ENCODE results near the gene CNGA2.

The CNGA2 gene

GRCh38 chrX:151771726-151772125, 37.2 kb downstream of the CNGA2 start:
- H4K20me1 ChIP-seq = peaks cover 0 to 5% (median 0%) of the 10 kb centered on the region in 11 experiments; a peak in 1 of 22 replicates
- H3K27me3 ChIP-seq = peaks cover 76 to 100% (median 94%) of the 10 kb centered on the region in 11 experiments
- H3K4me2 ChIP-seq = no peak overlapping the region
- H3K4me1 ChIP-seq = no peaks in the 10 kb centered on the region
- H3K9me3 ChIP-seq (replicated peaks in 1 of 11) = peaks cover 0 to 22% (median 4%) of the 10 kb centered on the region in 11 experiments; a peak in 7 of 22 replicates
- H3K9ac ChIP-seq = no peak overlapping the region
- TF ChIP-seq Cebpa-rat (IDR thresholded peaks at IDR 0.05) = no peak
- H3K27ac ChIP-seq = no peak overlapping the region
- no peaks in the 10 kb centered on the region for H3K36me3 ChIP-seq
- H3K4me3 ChIP-seq = no peak overlapping the region

GRCh38 chrX:151773434-151773833, 38.9 kb downstream of the CNGA2 start:
- Histone ChIP-seq H3K4me2 (no peak overlapping the region), H3K36me3 (no peaks in the 10 kb centered on the region), H3K27ac (no peak overlapping the region), H3K27me3 (peaks cover 76 to 100% (median 94%) of the 10 kb centered on the region in 11 experiments), H3K9ac (no peak overlapping the region), H3K9me3 (replicated peaks in 1 of 11) (peaks cover 0 to 19% (median 4%) of the 10 kb centered on the region in 11 experiments; a peak in 7 of 22 replicates), H3K4me3 (no peak overlapping the region), H3K4me1 (no peaks in the 10 kb centered on the region), H4K20me1 (peaks cover 0 to 6% (median 0%) of the 10 kb centered on the region in 11 experiments; a peak in 3 of 22 replicates)
- TF ChIP-seq Cebpa-rat (IDR thresholded peaks at IDR 0.05) = no peak

DNA sequence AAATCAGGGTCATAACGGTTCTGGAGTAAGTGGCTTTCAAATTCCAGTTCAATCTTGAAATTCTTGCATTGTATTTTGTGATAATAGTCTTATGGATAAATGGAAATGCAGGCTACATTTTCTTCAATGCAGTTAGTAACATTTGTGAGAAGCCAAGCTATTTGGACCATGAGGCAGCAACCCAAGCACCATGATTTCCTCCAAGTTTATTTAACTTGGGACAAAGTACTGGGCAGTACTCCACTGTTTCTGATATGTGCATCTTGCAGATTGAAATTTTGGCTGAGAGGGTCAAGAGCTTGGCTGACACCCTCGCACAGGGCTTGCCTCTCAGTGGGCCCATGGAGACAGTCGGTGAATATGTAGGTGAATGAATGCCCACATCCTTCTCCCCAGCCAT, 39.9 kb downstream of the CNGA2 start:
- H3K27ac ChIP-seq = no peak overlapping the region
- peaks cover 0 to 9% (median 4%) of the 10 kb centered on the region in 11 experiments; a peak in 7 of 22 replicates for H3K9me3 ChIP-seq (replicated peaks in 1 of 11)
- H3K4me1 ChIP-seq = no peaks in the 10 kb centered on the region
- H4K20me1 ChIP-seq = peaks cover 0 to 6% (median 0%) of the 10 kb centered on the region in 11 experiments; a peak in 4 of 22 replicates
- no peak overlapping the region for H3K9ac ChIP-seq
- no peaks in the 10 kb centered on the region for H3K36me3 ChIP-seq
- H3K4me3 ChIP-seq = no peak overlapping the region
- no peak for TF ChIP-seq Cebpa-rat (IDR thresholded peaks at IDR 0.05)
- no peak overlapping the region for H3K4me2 ChIP-seq
- peaks cover 73 to 99% (median 92%) of the 10 kb centered on the region in 11 experiments for H3K27me3 ChIP-seq

- Histone ChIP-seq H3K27me3 (peaks cover 88 to 99% (median 98%) of the 10 kb centered on the region in 11 experiments), H4K20me1 (peaks cover 0 to 6% (median 0%) of the 10 kb centered on the region in 11 experiments; a peak in 4 of 22 replicates), H3K4me3 (no peak overlapping the region), H3K4me1 (no peaks in the 10 kb centered on the region), H3K36me3 (no peaks in the 10 kb centered on the region), H3K4me2 (no peak overlapping the region), H3K27ac (no peak overlapping the region), H3K9me3 (replicated peaks in 1 of 11) (no peaks in the 10 kb centered on the region), H3K9ac (no peak overlapping the region)
- TF ChIP-seq Cebpa-rat (IDR thresholded peaks at IDR 0.05) = no peak
These were observed 41.7 kb downstream of the CNGA2 start for GRCh38 chrX:151776181-151776731.

DNA sequence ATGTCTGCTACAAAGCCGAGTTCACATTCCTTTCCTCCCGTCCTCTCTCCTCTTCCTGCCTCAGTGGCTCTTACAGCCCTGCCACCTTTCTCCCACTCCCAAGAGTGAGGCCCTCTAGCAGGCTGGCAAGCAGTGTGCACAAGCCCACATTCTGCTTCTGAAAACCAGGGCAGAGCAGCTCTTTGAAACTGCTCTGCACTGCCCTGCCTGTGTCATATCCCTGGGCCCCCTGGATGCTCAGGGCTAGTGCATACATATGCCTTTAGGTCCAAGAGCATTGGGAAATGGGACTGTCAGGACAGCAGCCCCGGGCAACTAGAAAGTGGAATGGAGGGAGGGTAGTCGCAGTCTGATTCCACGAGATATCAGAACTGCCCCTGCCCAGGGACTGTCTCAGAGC, 42.4 kb downstream of the CNGA2 start:
- Histone ChIP-seq H3K9ac (no peak overlapping the region), H3K36me3 (no peaks in the 10 kb centered on the region), H3K9me3 (replicated peaks in 1 of 11) (no peaks in the 10 kb centered on the region), H3K4me2 (no peak overlapping the region), H3K27ac (no peak overlapping the region), H3K27me3 (peaks cover 90 to 99% (median 98%) of the 10 kb centered on the region in 11 experiments), H3K4me1 (no peaks in the 10 kb centered on the region), H4K20me1 (peaks cover 0 to 6% (median 0%) of the 10 kb centered on the region in 11 experiments; a peak in 4 of 22 replicates), H3K4me3 (no peak overlapping the region)
- TF ChIP-seq Cebpa-rat (IDR thresholded peaks at IDR 0.05) = no peak

DNA sequence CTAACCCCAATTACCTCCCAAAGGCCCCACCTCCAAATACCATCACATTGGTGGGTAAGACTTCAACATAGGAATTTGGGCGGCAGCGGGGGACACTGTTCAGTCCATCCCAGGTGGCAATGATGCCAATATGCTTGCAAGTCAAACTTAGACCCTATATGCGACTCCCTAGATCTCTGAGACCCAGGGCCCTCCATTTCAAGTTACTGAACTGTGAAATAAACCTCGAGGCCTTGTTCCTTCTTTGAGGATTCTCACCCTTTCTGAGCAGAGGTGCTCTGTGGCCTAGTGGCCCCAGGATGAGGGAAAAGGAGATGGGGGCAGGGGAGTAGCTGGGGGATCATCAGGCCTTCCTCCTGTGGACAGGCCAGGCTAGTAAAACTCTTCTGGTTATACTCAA, 44.7 kb downstream of the CNGA2 start:
- Histone ChIP-seq H3K4me3 (no peak overlapping the region), H3K9me3 (replicated peaks in 1 of 11) (no peaks in the 10 kb centered on the region), H3K4me1 (no peaks in the 10 kb centered on the region), H3K9ac (no peak overlapping the region), H3K27me3 (peaks cover 86 to 99% (median 98%) of the 10 kb centered on the region in 11 experiments), H3K36me3 (no peaks in the 10 kb centered on the region), H3K4me2 (no peak overlapping the region), H4K20me1 (peaks cover 0 to 6% (median 0%) of the 10 kb centered on the region in 11 experiments; a peak in 3 of 22 replicates), H3K27ac (no peak overlapping the region)
- no peak for TF ChIP-seq Cebpa-rat (IDR thresholded peaks at IDR 0.05)

- peaks cover 0 to 6% (median 0%) of the 10 kb centered on the region in 11 experiments; a peak in 3 of 22 replicates for H4K20me1 ChIP-seq
- no peak overlapping the region for H3K9ac ChIP-seq
- H3K4me2 ChIP-seq = no peak overlapping the region
- H3K36me3 ChIP-seq = no peaks in the 10 kb centered on the region
- H3K4me3 ChIP-seq = no peak overlapping the region
- no peak for TF ChIP-seq Cebpa-rat (IDR thresholded peaks at IDR 0.05)
- no peaks in the 10 kb centered on the region for H3K9me3 ChIP-seq (replicated peaks in 1 of 11)
- peaks cover 86 to 99% (median 98%) of the 10 kb centered on the region in 11 experiments for H3K27me3 ChIP-seq
- no peaks in the 10 kb centered on the region for H3K4me1 ChIP-seq
- H3K27ac ChIP-seq = no peak overlapping the region
These were observed 46.1 kb downstream of the CNGA2 start for GRCh38 chrX:151780621-151781020.

DNA sequence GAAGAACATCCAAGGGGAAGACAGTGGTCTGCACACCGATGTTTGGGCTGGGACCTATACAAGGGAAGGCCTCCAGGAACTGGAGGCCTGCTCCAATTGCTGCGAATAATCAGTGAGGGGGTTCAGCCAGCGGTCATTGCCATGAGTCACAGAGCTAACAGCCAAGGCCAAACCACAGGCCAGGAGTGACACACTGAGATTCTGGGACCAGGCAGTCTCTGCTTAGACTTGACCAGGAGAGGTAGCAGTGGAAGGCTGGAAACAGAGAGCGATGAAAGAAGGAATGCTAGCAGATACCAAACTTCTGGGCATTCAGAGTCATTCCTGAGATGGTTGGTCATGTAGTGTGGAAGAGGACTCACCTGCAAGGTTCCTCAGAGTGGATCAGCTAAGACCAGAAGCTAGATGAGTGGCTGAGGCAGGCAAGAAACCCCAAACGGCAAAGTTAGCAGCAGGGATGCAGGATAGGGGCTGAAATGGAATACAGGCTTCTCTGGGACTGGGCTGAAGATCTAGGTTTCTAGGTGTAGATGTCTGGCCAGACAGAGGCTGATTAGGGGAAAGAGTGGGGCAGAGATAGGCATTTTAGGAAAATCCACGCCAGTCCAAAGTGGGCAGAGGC, 54.7 kb downstream of the CNGA2 start:
- Histone ChIP-seq H3K9ac (no peak overlapping the region), H4K20me1 (no peaks in the 10 kb centered on the region; a peak in 2 of 22 replicates), H3K9me3 (replicated peaks in 1 of 11) (no peaks in the 10 kb centered on the region), H3K27me3 (peaks cover 89 to 100% (median 99%) of the 10 kb centered on the region in 11 experiments), H3K36me3 (no peaks in the 10 kb centered on the region), H3K4me3 (no peak overlapping the region), H3K27ac (no peak overlapping the region), H3K4me2 (no peak overlapping the region), H3K4me1 (no peaks in the 10 kb centered on the region)
- TF ChIP-seq Cebpa-rat (IDR thresholded peaks at IDR 0.05) = no peak

GRCh38 chrX:151790481-151791160, 56.1 kb downstream of the CNGA2 start:
- H3K27me3 ChIP-seq = peaks cover 89 to 100% (median 99%) of the 10 kb centered on the region in 11 experiments
- no peak overlapping the region for H3K4me2 ChIP-seq
- H3K9me3 ChIP-seq (replicated peaks in 1 of 11) = peaks cover 0 to 10% (median 0%) of the 10 kb centered on the region in 11 experiments; a peak in 1 of 22 replicates

More at GRCh38 chrX:151790481-151791160, 56.1 kb downstream of the CNGA2 start:
- H3K4me3 ChIP-seq = no peak overlapping the region
- no peak overlapping the region for H3K27ac ChIP-seq
- no peak overlapping the region for H3K9ac ChIP-seq
- H3K4me1 ChIP-seq = no peaks in the 10 kb centered on the region
- no peaks in the 10 kb centered on the region; a peak in 2 of 22 replicates for H4K20me1 ChIP-seq
- no peak for TF ChIP-seq Cebpa-rat (IDR thresholded peaks at IDR 0.05)
- H3K36me3 ChIP-seq = no peaks in the 10 kb centered on the region

All from BLaER1 treated with 17β-estradiol and CSF1 and Interleukin-3, amounts not matched to agents 10 nM and 100 nM (cell line).